Naive thymus-derived CD4-positive, alpha-beta T cell (primary cell): ENCODE measurements around the gene LRGUK. TPM values are rescaled to one million over a fixed set of nuclear protein-coding genes. Genes with fewer than 3 reads are reported as not detected.

ENCODE experiments used
- ATAC-seq: fragments of 150-1000 bp; cut with Tn5 transposase; 2 replicates; pipeline ENCODE4 v1.10.0; 2021; ENCODE audit warnings: mild to moderate bottlenecking, moderate library complexity
- CTCF ChIA-PET: fragments of 350-600 bp; sonication (Branson Sonifier 250); formaldehyde crosslinking; loops from one replicate; lab custom pipeline; 2021; ENCODE audit warnings: antibody characterized with exemption; lab: Charles Lee
- POLR2A ChIA-PET: fragments of 350-600 bp; sonication (Branson Sonifier 250); formaldehyde crosslinking; loops from one replicate; lab custom pipeline; 2021; ENCODE audit warnings: antibody characterized with exemption, inconsistent platforms; lab: Charles Lee
- DNase-seq, 9 donors: peaks; one replicate each; pipeline versions ENCODE4 v3.0.0 to v3.0.0-alpha.2; 2020 to 2022; ENCODE audit warnings: mixed read lengths in 1 of 9
- H3K27ac ChIP-seq: one replicate; pipeline ENCODE4 v1.7.0; 2013; ENCODE audit warnings: mild to moderate bottlenecking, low read depth, low read length, moderate library complexity
- H3K27me3 ChIP-seq, 2 donors: one replicate each; pipeline ENCODE4 v1.7.0; 2013; ENCODE audit warnings: low read length in 2 of 2, mild to moderate bottlenecking in 2 of 2, moderate library complexity in 2 of 2; ENCODE audit not compliant: control insufficient read depth in 2 of 2, insufficient read depth in 2 of 2
- H3K36me3 ChIP-seq, 3 experiments: 1 replicate in 2 of 3; 2 replicates in 1 of 3; pipeline ENCODE4 v1.7.0; 2013; ENCODE audit warnings: low read length in 3 of 3, mild to moderate bottlenecking in 3 of 3, moderate library complexity in 1 of 3; ENCODE audit not compliant: insufficient read depth in 3 of 3, control insufficient read depth in 2 of 3
- H3K4me1 ChIP-seq, 2 donors: one replicate each; pipeline ENCODE4 v1.7.0; 2013; ENCODE audit warnings: low read length in 2 of 2, mild to moderate bottlenecking in 2 of 2, moderate library complexity in 1 of 2; ENCODE audit not compliant: control insufficient read depth in 2 of 2, insufficient read depth in 2 of 2
- H3K4me3 ChIP-seq: 2 replicates; pipeline ENCODE4 v1.7.0; 2013; ENCODE audit warnings: mild to moderate bottlenecking, low read length
- H3K9me3 ChIP-seq, 3 experiments: 1 replicate in 2 of 3; 2 replicates in 1 of 3; pipeline ENCODE4 v1.7.0; 2013; ENCODE audit warnings: low read length in 3 of 3; ENCODE audit not compliant: control insufficient read depth in 2 of 3
- H3K27ac Mint-ChIP-seq, 9 donors: one replicate each; pipeline ENCODE4 v1.8.0; 2020 to 2022; ENCODE audit warnings: mixed read lengths in 9 of 9, mild to moderate bottlenecking in 8 of 9, moderate library complexity in 5 of 9, inconsistent platforms in 2 of 9
- H3K27me3 Mint-ChIP-seq, 5 donors: one replicate each; pipeline ENCODE4 v1.8.0; 2021 to 2022; ENCODE audit warnings: mixed read lengths in 5 of 5, mild to moderate bottlenecking in 1 of 5
- H3K36me3 Mint-ChIP-seq, 5 donors: one replicate each; pipeline ENCODE4 v1.8.0; 2020 to 2022; ENCODE audit warnings: mixed read lengths in 5 of 5, mild to moderate bottlenecking in 3 of 5, inconsistent platforms in 1 of 5
- H3K4me1 Mint-ChIP-seq, 7 donors: one replicate each; pipeline ENCODE4 v1.8.0; 2020 to 2022; ENCODE audit warnings: mixed read lengths in 7 of 7, mild to moderate bottlenecking in 3 of 7, inconsistent platforms in 1 of 7
- H3K4me3 Mint-ChIP-seq, 10 donors: one replicate each; pipeline ENCODE4 v1.8.0; 2020 to 2022; ENCODE audit warnings: mild to moderate bottlenecking in 10 of 10, mixed read lengths in 10 of 10, moderate library complexity in 6 of 10, inconsistent platforms in 2 of 10
- H3K9me3 Mint-ChIP-seq, 11 donors: one replicate each; pipeline ENCODE4 v1.8.0; 2020 to 2022; ENCODE audit warnings: mixed read lengths in 11 of 11, mild to moderate bottlenecking in 4 of 11, inconsistent platforms in 1 of 11, moderate library complexity in 1 of 11
- intact Hi-C, 2 donors: fragments of 100-400 bp; cut with micrococcal nuclease; formaldehyde crosslinking; loops; one replicate each; pipeline ENCODE4 v1.15.1; 2023
- polyA plus RNA-seq, 2 donors: library from polyadenylated mRNA; unstranded; fragments of 300-500 nt; fragmentation: Illumina TruSeq; gene quantifications; one replicate each; pipeline ENCODE4 v1.2.3, GENCODE V29; 2021
- total RNA-seq, 6 experiments: library from RNA in 5 of 6; stranded (reverse) in 5 of 6; gene quantifications; 1 replicate in 5 of 6; 2 replicates in 1 of 6; pipeline ENCODE4 v1.2.3 and lab custom pipeline; 2021 to 2026

Gene LRGUK
- total and polyA plus RNA-seq, 7 experiments from 2014 or later: 0.22 to 1.0 (median 0.39) TPM; not detected in 1

DNA sequence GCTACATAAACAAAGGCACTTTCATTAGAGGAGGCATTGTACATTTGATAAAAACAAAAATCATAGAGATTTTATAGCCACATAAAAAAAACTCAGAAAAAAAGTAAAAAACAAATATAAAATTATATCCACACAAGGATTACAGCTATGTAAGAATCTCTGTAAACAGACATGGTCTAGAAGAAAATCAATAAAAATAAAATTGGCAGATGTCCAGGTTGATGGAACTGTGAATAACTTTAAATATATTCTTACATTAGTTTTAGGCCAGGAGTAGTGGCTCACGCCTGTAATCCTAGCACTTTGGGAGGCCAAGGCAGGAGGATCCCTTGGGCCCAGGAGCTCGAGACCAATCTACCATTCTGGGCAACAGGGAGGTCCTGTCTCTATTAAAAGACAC lies 170.3 kb downstream of the LRGUK start:
- ATAC-seq (no peak), DNase-seq (no peak)
- intact Hi-C loops: no loop called here
- H3K9me3 Mint-ChIP-seq: no peaks in the 10 kb centered on the region
- no peak overlapping the region for H3K4me3 ChIP-seq
- H3K4me1 Mint-ChIP-seq: peaks cover 0 to 1% (median 0%) of the 10 kb centered on the region in 7 donors
- H3K4me1 ChIP-seq: no peaks in the 10 kb centered on the region
- H3K36me3 Mint-ChIP-seq: peaks cover 15 to 65% (median 41%) of the 10 kb centered on the region in 5 donors
- H3K9me3 ChIP-seq: no peaks in the 10 kb centered on the region
- CTCF ChIA-PET: no interaction called here
- H3K27me3 Mint-ChIP-seq: no peaks in the 10 kb centered on the region
- H3K36me3 ChIP-seq: peaks cover 4 to 60% (median 14%) of the 10 kb centered on the region in 3 experiments
- no peak overlapping the region for H3K27ac ChIP-seq
- no peak overlapping the region for H3K27ac Mint-ChIP-seq
- POLR2A ChIA-PET: no interaction called here
- H3K27me3 ChIP-seq: no peaks in the 10 kb centered on the region
- no peak overlapping the region for H3K4me3 Mint-ChIP-seq

DNA sequence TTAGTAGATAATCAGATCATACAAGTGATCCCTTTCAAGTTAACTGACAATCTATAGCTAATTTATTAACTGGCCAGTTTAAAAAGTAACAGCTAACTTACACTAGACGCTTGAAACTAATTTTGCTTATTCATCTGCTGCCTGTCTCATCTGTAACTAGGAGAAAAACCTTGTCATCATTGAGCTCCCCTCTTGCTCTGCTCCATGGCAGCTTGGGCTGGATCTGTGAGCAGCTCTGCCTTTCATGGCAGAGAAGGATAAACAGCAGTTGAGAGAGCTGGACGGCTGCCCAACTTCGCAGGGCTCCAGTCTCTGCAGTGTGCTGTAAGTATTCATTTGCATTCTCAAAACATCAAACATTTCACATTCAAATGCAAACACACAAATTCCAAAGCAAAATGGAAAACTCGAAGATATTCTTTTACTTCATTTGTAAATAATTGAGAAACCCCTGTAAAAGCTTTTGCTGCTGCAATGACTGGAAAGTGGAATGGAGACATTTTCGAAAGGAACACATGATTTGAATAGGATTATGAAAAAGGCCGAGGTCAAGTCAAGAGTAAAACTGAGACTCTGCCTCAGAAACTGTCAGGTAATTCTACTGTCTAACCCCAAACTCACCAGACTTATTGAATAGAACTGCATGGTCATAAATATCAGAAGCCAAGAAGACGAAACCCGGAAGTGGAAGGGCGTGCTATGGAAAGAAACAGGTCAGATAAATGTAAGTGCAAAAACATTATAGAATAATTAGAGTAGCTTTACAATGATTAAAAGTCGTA lies 172.0 kb downstream of the LRGUK start:
- Mint-ChIP-seq H3K36me3 (peaks cover 15 to 74% (median 48%) of the 10 kb centered on the region in 5 donors), H3K27me3 (no peaks in the 10 kb centered on the region), H3K27ac (peak overlapping the region in 1 of 9 donors; percentile 9), H3K4me1 (peaks cover 0 to 1% (median 0%) of the 10 kb centered on the region in 7 donors), H3K9me3 (no peaks in the 10 kb centered on the region), H3K4me3 (no peak overlapping the region)
- H3K27me3 ChIP-seq: no peaks in the 10 kb centered on the region
- H3K4me1 ChIP-seq: no peaks in the 10 kb centered on the region
- ChIA-PET POLR2A (no interaction called here), CTCF (no interaction called here)
- H3K27ac ChIP-seq: no peak overlapping the region
- DNase-seq (no peak), ATAC-seq (no peak)
- intact Hi-C loops: no loop called here
- no peak overlapping the region for H3K4me3 ChIP-seq
- peaks cover 11 to 66% (median 14%) of the 10 kb centered on the region in 3 experiments for H3K36me3 ChIP-seq
- no peaks in the 10 kb centered on the region for H3K9me3 ChIP-seq

DNA sequence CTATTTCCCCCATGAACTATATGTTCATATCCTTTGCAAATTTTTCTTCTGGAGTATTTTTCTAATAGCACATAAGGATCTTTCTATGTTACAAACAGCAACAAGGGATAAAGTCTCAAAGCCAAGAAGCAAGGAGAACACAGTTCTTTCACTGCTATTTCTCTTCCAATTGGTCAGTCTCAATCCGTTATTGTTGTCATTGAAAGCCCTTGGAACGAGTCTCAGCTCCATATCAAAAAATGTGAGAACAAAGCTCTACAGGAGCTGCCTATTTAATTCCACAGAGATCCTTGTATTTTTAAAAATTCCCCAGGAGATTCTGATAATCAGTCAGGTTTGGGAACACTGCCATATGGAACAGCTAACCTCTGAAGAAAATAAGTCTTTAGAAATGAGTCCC lies 173.8 kb downstream of the LRGUK start:
- no peaks in the 10 kb centered on the region for H3K27me3 Mint-ChIP-seq
- peaks cover 12 to 56% (median 14%) of the 10 kb centered on the region in 3 experiments for H3K36me3 ChIP-seq

GRCh38 chr7:134301592-134301991 lies 174.5 kb downstream of the LRGUK start:
- H3K4me1 Mint-ChIP-seq: no peaks in the 10 kb centered on the region
- H3K27me3 Mint-ChIP-seq: no peaks in the 10 kb centered on the region
- Histone ChIP-seq H3K36me3 (peaks cover 12 to 53% (median 12%) of the 10 kb centered on the region in 3 experiments), H3K27ac (no peak overlapping the region), H3K4me1 (no peaks in the 10 kb centered on the region), H3K9me3 (no peaks in the 10 kb centered on the region), H3K27me3 (no peaks in the 10 kb centered on the region), H3K4me3 (no peak overlapping the region)
- ATAC-seq: no peak
- no peak overlapping the region for H3K27ac Mint-ChIP-seq
- H3K4me3 Mint-ChIP-seq: no peak overlapping the region
- no peaks in the 10 kb centered on the region for H3K9me3 Mint-ChIP-seq
- ChIA-PET POLR2A (no interaction called here), CTCF (no interaction called here)
- peaks cover 14 to 70% (median 44%) of the 10 kb centered on the region in 5 donors for H3K36me3 Mint-ChIP-seq
- intact Hi-C loops: no loop called here
- no peak for DNase-seq

More for the DNA sequence above, 173.8 kb downstream of the LRGUK start:
- H3K27ac ChIP-seq: no peak overlapping the region
- CTCF ChIA-PET: no interaction called here
- H3K4me1 ChIP-seq: no peaks in the 10 kb centered on the region
- Mint-ChIP-seq H3K27ac (no peak overlapping the region), H3K4me3 (no peak overlapping the region), H3K36me3 (peaks cover 14 to 68% (median 43%) of the 10 kb centered on the region in 5 donors), H3K9me3 (no peaks in the 10 kb centered on the region), H3K4me1 (peaks cover 0 to 1% (median 0%) of the 10 kb centered on the region in 7 donors)
- intact Hi-C loops: no loop called here
- no peak for DNase-seq
- H3K27me3 ChIP-seq: no peaks in the 10 kb centered on the region
- POLR2A ChIA-PET: no interaction called here
- no peak for ATAC-seq
- no peak overlapping the region for H3K4me3 ChIP-seq
- H3K9me3 ChIP-seq: no peaks in the 10 kb centered on the region

DNA sequence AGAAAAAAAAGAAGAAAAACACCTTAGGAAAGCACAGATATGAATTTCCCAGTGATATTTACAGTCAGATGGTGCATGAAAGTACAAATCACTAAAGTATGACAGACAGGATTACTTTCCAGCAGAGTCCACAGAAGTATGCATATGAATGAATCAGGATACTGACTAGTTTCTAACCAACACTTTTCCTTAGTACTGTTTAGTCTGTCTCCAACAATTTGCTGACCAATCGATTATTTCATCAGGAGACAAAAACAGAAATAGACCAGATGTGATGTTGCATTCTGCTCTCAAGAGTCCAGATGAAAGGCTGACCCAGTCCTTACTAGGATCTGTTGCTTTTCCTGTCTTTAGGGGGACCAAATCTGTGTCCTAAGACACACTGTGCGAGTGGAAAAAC lies 175.0 kb downstream of the LRGUK start:
- ATAC-seq: no peak
- ChIA-PET CTCF (no interaction called here), POLR2A (no interaction called here)
- Mint-ChIP-seq H3K9me3 (no peaks in the 10 kb centered on the region), H3K4me3 (no peak overlapping the region), H3K27ac (no peak overlapping the region), H3K27me3 (no peaks in the 10 kb centered on the region), H3K36me3 (peaks cover 14 to 71% (median 45%) of the 10 kb centered on the region in 5 donors), H3K4me1 (no peaks in the 10 kb centered on the region)
- no peaks in the 10 kb centered on the region for H3K9me3 ChIP-seq
- no peaks in the 10 kb centered on the region for H3K4me1 ChIP-seq
- H3K4me3 ChIP-seq: no peak overlapping the region
- no peak for DNase-seq
- H3K27me3 ChIP-seq: no peaks in the 10 kb centered on the region
- no peak overlapping the region for H3K27ac ChIP-seq
- H3K36me3 ChIP-seq: peaks cover 11 to 54% (median 12%) of the 10 kb centered on the region in 3 experiments
- intact Hi-C loops: no loop called here

GRCh38 chr7:134307320-134307719 lies 180.2 kb downstream of the LRGUK start:
- Mint-ChIP-seq H3K36me3 (peaks cover 10 to 62% (median 29%) of the 10 kb centered on the region in 5 donors), H3K9me3 (no peaks in the 10 kb centered on the region), H3K4me3 (no peak overlapping the region), H3K27ac (no peak overlapping the region), H3K4me1 (peaks cover 0 to 13% (median 6%) of the 10 kb centered on the region in 7 donors), H3K27me3 (no peaks in the 10 kb centered on the region)
- ChIA-PET POLR2A (no interaction called here), CTCF (no interaction called here)
- no peaks in the 10 kb centered on the region for H3K27me3 ChIP-seq
- peaks cover 3 to 23% (median 8%) of the 10 kb centered on the region in 3 experiments for H3K36me3 ChIP-seq
- no peak overlapping the region for H3K4me3 ChIP-seq
- intact Hi-C loops: no loop called here
- no peaks in the 10 kb centered on the region for H3K4me1 ChIP-seq
- H3K27ac ChIP-seq: no peak overlapping the region
- ATAC-seq (no peak), DNase-seq (no peak)
- no peaks in the 10 kb centered on the region for H3K9me3 ChIP-seq

DNA sequence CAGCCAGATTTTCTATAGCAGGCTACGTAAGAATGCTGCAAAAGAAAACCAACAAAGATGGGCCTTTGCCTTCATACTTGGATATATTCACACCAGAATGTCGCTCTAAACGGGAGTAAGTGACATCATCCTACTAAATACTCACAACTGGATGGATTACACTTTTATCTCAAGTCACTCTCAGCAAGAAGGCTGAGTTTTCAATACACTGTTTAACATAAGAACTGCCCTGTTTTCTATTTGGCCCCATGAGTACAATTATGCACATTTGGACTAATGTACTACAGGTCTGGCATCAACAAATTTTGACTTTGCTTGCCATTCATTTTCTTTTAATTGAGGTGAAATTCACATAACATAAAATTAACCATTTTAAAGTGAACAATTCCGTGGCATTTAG lies 181.4 kb downstream of the LRGUK start:
- Histone ChIP-seq H3K27ac (no peak overlapping the region), H3K27me3 (no peaks in the 10 kb centered on the region), H3K36me3 (peaks cover 3 to 16% (median 6%) of the 10 kb centered on the region in 3 experiments), H3K9me3 (no peaks in the 10 kb centered on the region), H3K4me1 (no peaks in the 10 kb centered on the region), H3K4me3 (no peak overlapping the region)
- no peak for ATAC-seq
- H3K4me3 Mint-ChIP-seq: no peak overlapping the region
- no peaks in the 10 kb centered on the region for H3K27me3 Mint-ChIP-seq
- H3K9me3 Mint-ChIP-seq: no peaks in the 10 kb centered on the region
- no peak for DNase-seq
- intact Hi-C loops: no loop called here
- no peak overlapping the region for H3K27ac Mint-ChIP-seq
- peaks cover 10 to 52% (median 22%) of the 10 kb centered on the region in 5 donors for H3K36me3 Mint-ChIP-seq
- ChIA-PET POLR2A (no interaction called here), CTCF (no interaction called here)
- H3K4me1 Mint-ChIP-seq: peaks cover 2 to 14% (median 6%) of the 10 kb centered on the region in 7 donors
